Measurements from ENCODE around the gene PAQR4. TPM values are rescaled to one million over a fixed set of nuclear protein-coding genes. Genes with fewer than 3 reads are reported as not detected.

PAQR4 gene
- total RNA-seq, 2 donors from 2014 or later, result 8.8 to 13.2 TPM

DNA sequence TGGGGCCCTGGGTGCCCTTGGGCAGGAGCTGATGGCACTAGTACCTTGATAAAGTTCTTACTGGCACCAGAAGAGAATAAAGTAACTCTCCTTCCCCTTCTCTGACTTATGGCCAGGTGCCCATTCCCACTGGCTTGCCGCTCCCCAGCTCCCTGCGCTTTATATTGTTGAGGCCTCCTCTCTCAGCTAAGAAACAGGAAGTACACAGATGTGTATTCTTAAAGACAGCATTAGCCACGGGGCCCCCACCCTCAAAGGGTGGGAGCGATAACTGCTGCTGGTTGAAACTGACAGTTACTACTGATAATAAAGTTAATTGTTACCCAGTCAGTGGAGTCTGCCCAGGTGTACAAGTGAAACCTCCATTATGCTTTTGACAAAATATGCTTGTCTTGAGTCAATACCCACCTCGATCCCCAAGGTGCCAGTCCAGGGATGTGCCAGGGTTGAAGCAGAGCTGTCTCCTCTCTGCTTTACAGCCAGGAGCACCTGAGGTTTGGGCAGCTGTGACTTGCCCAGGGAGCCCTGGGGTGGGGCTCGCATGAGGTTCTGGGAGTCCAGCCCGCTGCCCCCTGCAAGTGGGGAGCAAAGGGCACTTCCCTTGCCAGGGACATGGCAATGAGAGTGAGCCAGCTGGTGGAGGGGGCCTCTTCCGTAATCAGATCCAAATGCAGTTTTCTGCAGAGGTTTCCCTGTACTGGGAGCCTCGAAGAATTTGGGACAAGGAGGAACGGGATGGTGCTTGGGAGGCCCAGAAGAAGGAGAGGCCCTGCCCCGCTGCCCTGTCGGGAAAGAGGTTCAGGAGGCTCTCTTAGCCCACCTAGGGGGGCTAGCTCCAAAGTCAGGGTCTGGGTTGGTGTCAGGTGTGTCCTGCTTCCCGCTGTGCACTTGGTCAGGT lies 38.2 kb downstream of the PAQR4 start:
- Histone ChIP-seq H3K4me1 (peaks cover 75% of the 10 kb centered on the region), H3K4me3 (no peak overlapping the region), H3K9me3 (no peaks in the 10 kb centered on the region), H3K27ac (peak overlapping the region; percentile 88 to 94 (median 92)), H3K27me3 (no peaks in the 10 kb centered on the region), H3K36me3 (replicated peaks in 1 of 2; ENCODE audit: insufficient read depth in 1 of 2, low read depth in 2 of 2) (no peaks in the 10 kb centered on the region)
- DNase-seq (peak; percentile 75 to 85 (median 80)), ATAC-seq (peak; percentile 25)
- intact Hi-C loops (cut with DNase I), result no loop called here
- TF ChIP-seq, protein P1, sequence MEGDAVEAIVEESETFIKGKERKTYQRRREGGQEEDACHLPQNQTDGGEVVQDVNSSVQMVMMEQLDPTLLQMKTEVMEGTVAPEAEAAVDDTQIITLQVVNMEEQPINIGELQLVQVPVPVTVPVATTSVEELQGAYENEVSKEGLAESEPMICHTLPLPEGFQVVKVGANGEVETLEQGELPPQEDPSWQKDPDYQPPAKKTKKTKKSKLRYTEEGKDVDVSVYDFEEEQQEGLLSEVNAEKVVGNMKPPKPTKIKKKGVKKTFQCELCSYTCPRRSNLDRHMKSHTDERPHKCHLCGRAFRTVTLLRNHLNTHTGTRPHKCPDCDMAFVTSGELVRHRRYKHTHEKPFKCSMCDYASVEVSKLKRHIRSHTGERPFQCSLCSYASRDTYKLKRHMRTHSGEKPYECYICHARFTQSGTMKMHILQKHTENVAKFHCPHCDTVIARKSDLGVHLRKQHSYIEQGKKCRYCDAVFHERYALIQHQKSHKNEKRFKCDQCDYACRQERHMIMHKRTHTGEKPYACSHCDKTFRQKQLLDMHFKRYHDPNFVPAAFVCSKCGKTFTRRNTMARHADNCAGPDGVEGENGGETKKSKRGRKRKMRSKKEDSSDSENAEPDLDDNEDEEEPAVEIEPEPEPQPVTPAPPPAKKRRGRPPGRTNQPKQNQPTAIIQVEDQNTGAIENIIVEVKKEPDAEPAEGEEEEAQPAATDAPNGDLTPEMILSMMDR (IDR thresholded peaks at IDR 0.05), result no peak
- TF ChIP-seq POLR2A (IDR thresholded peaks at IDR 0.05), result peak in 2 of 3 donors; percentile 39 to 49
- WGBS, 2 donors, result 16 to 20% methylated on average over 10 to 13 of the region's 13 CpGs

DNA sequence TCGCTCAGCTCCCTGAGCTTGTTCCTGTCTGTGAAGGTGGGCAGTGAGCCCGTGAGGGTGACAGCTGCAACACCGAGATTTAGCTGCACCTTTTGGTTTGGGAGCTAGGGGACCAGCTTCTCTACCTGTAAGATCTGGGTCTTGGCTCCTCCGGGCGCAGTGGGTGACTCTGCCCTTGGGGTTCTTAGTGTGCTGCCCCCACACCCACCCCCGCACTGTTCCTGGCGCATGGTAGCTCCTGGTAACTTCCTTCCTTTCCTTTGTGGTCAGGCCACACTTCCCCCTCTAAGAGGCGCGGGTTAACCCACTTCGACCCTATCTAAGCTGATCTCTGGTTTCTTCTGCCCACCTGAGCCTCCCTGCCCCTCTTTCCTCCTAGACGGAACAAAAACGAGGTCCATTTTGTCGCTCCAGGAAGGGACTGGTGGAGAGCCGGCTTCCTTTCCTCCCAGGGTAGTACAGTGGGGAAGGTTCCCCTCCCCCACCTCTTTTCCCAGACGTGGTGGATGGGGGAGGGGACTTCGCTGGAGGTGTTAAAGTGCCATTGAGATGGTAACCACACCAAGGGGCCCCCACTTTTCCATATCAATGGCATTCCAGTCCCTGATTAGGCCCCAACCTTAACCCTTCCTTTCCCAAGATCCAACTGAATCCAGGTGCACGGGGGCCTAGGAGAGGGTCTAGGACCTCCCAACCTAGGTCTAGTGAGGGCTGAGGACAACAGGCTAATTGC lies 39.0 kb downstream of the PAQR4 start:
- DNase-seq, result peak; percentile 34 to 59 (median 46)
- no peak for ATAC-seq
- Histone ChIP-seq H3K9me3 (no peaks in the 10 kb centered on the region), H3K27me3 (no peaks in the 10 kb centered on the region), H3K4me3 (no peak overlapping the region), H3K36me3 (replicated peaks in 1 of 2; ENCODE audit: insufficient read depth in 1 of 2, low read depth in 2 of 2) (no peaks in the 10 kb centered on the region), H3K27ac (peak overlapping the region; percentile 88 to 94 (median 92)), H3K4me1 (peaks cover 80% of the 10 kb centered on the region)
- TF ChIP-seq, protein P1 (IDR thresholded peaks at IDR 0.05), result no peak
- no peak for TF ChIP-seq POLR2A (IDR thresholded peaks at IDR 0.05)
- WGBS, 2 donors, result 33 to 51% methylated on average over 10 to 17 of the region's 17 CpGs
- intact Hi-C loops (cut with DNase I), result no loop called here

DNA sequence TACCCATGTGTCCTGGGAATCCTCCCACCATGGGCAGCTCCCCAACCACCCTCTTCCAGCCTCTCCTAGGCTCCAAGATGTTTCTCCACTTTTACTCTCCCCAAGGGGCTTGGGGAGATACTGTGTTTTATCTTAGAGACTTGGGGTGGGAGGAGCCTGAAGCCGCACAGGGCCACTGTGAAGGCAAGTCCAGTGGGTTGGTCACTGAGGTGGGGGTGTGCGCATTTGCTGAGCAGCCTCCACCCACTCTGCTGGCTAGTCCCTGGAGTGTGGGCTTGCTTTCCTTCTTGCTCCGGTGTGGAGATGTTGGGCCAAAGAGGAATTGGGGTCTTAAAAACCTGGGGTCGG lies 39.5 kb downstream of the PAQR4 start:
- no peak for TF ChIP-seq POLR2A (IDR thresholded peaks at IDR 0.05)
- TF ChIP-seq, protein P1 (IDR thresholded peaks at IDR 0.05), result no peak
- Histone ChIP-seq H3K27ac (peak overlapping the region; percentile 88 to 94 (median 92)), H3K4me3 (no peak overlapping the region), H3K9me3 (no peaks in the 10 kb centered on the region), H3K36me3 (replicated peaks in 1 of 2; ENCODE audit: insufficient read depth in 1 of 2, low read depth in 2 of 2) (no peaks in the 10 kb centered on the region), H3K27me3 (no peaks in the 10 kb centered on the region), H3K4me1 (peaks cover 80% of the 10 kb centered on the region)
- WGBS, 2 donors, result 72 to 86% methylated on average over 3 to 4 of the region's 4 CpGs
- ATAC-seq (no peak), DNase-seq (no peak)
- intact Hi-C loops (cut with DNase I), result no loop called here

DNA sequence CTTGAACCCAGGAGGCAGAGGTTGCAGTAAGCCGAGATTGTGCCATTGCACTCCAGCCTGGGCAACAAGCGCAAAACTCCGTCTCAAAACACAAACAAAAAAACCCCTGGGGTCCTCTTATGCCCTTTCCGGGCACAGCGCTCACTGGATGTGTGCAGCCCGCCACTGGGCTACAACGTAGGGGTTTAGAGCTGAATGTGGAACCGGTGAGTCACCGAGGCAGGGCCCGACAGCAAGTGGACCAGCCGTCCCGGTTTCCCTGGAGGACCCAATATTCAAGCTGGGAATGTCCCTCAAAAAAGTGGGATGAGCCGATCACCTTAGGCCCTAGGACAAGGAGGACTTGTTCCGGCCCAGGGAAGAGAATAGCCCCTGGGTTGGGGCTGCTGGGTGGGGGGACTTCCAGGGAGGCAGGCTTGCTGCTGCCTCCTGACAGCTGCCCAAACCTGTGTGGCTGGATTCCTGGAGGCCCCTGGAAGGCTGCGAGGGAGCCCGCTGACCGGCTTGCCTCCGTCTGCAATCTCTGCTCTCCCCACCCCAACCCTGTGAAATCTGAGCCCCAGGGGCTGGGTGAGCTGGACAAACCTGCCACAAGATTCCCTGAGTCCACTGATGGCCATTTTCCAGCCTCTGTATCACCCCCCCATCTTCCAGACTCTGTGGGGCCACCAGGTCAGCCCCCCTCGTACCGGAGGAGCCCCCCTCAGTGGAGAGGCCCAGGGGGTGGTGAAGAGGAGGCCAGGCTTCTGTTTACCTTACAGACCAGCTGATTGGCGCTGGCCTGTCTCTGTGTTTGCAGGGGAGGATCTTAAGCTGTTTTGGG lies 40.6 kb downstream of the PAQR4 start:
- peak; percentile 74 to 88 (median 84) for DNase-seq
- H3K27ac ChIP-seq, result peak overlapping the region; percentile 80 to 94 (median 92)
- no peak overlapping the region for H3K4me3 ChIP-seq
- TF ChIP-seq, protein P1 (IDR thresholded peaks at IDR 0.05), result no peak
- peak; percentile 32 to 56 (median 46) for TF ChIP-seq POLR2A (IDR thresholded peaks at IDR 0.05)
- WGBS, 2 donors, result 51 to 66% methylated on average over 13 to 21 of the region's 21 CpGs
- intact Hi-C loops (cut with DNase I), result no loop called here
- no peaks in the 10 kb centered on the region for H3K27me3 ChIP-seq
- H3K9me3 ChIP-seq, result no peaks in the 10 kb centered on the region
- H3K36me3 ChIP-seq (replicated peaks in 1 of 2; ENCODE audit: insufficient read depth in 1 of 2, low read depth in 2 of 2), result no peaks in the 10 kb centered on the region
- peaks cover 89% of the 10 kb centered on the region for H3K4me1 ChIP-seq
- ATAC-seq, result peak; percentile 41

Data from body of pancreas (tissue), 4 donors.